Lung microvascular endothelial cell (primary cell): Measurements from ENCODE around the gene ADAMTS13. TPM values are rescaled to one million over a fixed set of nuclear protein-coding genes. Genes with fewer than 3 reads are reported as not detected.
"Not testable (repeated sequence)": the region's sequence is repeated elsewhere in the genome, so short reads cannot be mapped to it uniquely, and the experiment has no call there.

Experiments
- DNase-seq, 2 donors: peaks; one replicate each; pipeline versions ENCODE4 v3.0.0 to v3.0.0-alpha.2; 2010; ENCODE audit warnings: low read depth in 2 of 2
- total RNA-seq: library from RNA; depleted of rRNA; stranded (reverse); fragments of >200 nt; gene quantifications from 2 replicates; pipeline ENCODE4 v1.2.1, GENCODE V29; 2014

The ADAMTS13 gene
- total RNA-seq, 1 donor from 2014 or later: 0.60 TPM

DNA sequence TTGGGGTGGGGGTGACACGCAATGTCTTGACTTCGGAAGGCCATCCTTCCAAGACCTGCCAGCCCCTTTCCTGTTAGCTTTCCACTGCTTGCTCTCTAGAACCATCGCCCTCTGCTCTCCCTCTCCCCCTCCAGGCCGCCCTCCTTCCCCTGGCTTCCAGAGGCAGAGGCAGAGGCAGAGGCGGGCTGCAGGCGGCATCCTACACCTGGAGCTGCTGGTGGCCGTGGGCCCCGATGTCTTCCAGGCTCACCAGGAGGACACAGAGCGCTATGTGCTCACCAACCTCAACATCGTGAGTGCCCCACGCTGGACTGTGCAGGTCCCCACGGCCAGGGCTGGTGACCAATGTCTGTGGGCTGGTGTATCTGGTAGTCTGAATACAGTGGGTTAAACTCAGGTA, 2.0 kb downstream of the ADAMTS13 start:
- DNase-seq: no peak

DNA sequence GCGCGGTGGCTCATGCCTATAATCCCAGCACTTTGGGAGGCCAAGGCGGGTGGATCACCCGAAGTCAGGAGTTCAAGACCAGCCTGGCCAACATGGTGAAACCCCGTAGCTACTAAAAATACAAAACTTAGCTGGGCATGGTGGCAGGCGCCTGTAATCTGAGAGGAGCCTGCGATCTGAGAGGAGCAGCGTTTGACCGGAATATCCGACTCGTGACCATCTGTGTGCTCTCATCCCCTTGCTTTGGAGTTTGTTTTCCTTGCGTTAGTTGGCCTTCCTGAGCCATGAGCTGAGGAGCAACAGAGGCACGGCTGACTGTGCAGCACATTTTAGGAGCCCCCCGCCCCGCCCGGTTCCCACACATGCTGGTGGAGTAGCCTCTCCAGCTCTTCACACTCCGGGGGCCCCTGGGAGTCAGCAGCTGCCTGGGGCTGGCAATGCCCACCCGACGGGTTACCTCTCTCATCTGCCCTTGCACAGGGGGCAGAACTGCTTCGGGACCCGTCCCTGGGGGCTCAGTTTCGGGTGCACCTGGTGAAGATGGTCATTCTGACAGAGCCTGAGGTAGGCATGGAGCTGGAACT, 3.0 kb downstream of the ADAMTS13 start:
- DNase-seq: no peak

DNA sequence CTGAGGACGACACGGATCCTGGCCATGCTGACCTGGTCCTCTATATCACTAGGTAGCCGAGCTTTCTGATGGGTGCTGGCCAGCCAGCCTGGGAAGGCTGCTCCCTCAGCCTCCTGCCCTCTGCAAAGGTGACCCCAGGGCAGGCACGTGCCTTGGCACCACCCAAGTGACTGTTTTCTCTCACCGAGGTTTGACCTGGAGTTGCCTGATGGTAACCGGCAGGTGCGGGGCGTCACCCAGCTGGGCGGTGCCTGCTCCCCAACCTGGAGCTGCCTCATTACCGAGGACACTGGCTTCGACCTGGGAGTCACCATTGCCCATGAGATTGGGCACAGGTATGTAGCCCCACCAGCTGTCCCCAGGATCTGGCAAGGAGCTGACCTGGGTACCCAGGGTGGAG, 3.8 kb downstream of the ADAMTS13 start:
- DNase-seq: no peak

DNA sequence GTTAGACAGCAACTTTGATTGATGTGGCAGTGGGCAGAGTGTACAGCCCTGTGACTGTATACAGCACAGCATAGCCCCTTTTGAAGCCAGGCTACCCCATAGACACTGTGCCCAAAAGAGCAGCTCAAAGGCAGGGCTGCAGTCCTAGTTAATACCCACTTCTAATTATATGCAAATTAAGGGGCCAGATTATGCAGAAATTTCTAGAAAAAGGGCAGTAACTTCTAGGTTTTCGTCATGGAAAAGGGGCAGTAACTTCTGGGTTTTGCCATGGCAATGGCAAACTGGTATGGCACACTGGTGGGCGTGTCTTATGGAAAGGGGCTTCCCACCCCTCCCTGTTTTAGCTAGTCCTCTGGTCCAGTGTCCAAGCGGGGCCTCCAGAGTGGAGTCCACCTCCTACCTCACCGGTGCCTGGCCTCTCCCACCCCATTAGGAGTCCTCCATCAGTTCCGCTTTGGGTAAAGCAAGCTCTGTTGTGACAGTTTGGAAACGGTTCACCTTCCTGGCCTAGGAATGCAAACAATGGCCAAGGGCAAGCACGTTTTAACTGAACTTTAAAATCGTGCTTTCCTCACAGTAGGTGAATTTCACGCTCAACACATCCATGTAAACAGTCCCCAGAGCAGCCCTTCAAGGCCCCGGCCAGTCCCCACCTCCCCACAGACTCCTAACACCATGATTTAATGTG, 5.6 kb downstream of the ADAMTS13 start:
- DNase-seq: no peak

DNA sequence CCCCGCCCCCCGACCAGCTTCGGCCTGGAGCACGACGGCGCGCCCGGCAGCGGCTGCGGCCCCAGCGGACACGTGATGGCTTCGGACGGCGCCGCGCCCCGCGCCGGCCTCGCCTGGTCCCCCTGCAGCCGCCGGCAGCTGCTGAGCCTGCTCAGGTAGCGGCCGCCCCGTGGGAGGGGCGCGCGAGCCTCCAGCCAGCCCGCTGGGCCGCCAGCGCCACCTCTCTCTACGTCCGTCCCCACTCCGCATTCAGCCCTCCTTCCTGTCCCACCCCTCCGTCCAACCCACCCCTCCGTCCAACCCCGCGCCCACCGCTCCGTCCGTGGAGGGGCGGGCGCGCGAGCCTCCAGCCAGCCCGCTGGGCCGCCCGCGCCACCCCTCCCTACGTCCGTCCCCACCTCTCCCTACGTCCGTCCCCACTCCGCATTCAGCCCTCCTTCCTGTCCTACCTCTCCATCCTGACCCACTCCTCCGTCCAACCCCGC, 6.5 kb downstream of the ADAMTS13 start:
- DNase-seq: peak in 1 of 2 donors; percentile 23

DNA sequence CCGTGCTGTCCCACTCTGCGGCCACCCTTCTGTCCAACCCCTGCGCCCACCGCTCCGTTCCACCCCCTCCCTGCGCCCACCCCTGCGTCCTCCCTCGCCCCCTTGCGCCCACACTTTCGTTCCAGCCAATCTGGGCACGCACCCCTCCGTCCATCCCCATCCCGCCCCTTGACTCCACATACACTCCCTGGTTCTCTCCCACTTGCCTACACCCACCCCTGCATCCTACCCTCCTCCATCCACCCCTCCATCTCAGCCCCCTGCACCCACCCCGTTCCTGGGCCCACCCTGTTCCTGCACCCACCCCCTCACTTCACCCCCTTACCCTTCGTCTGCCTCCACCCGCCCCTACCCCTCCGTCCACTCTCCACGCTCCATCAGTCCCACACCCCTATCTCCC, 7.0 kb downstream of the ADAMTS13 start:
- DNase-seq: no peak

DNA sequence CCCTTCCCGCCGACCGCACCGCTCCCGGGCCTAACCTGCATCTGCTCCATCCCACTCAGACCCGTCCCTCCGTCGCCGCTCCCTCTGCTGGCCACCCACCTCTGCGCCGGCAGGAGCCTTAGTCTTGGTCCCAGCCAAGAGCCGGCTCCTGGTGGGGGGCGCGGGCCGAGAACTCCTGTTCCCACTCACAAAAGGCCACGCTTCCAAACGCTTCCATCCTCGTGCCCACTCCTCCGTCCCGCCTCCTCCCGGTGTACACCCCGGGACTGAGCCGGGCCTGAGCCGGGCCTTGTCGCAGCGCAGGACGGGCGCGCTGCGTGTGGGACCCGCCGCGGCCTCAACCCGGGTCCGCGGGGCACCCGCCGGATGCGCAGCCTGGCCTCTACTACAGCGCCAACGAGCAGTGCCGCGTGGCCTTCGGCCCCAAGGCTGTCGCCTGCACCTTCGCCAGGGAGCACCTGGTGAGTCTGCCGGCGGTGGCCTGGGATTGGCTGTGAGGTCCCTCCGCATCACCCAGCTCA, 7.5 kb downstream of the ADAMTS13 start:
- peak in 1 of 2 donors; percentile 63 for DNase-seq

DNA sequence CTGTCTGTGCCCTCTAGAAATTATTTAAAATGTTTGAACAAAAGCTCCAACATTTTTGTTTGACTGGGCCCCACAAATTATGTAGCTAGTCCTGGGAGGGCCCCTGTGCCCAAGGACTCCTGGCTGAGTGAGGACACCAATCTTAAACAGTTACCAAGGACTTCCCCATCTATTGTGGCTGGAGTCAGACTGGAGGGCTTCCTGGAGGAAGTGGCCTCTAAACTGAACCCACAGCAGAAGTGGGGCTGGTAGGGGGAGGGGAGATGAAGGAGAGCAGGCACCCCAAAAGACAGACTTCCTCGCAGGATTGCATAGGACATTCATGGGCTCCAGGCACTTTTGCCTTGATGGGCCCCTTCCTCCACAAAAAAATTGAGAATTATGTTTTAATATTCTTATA, 8.1 kb downstream of the ADAMTS13 start:
- no peak for DNase-seq

DNA sequence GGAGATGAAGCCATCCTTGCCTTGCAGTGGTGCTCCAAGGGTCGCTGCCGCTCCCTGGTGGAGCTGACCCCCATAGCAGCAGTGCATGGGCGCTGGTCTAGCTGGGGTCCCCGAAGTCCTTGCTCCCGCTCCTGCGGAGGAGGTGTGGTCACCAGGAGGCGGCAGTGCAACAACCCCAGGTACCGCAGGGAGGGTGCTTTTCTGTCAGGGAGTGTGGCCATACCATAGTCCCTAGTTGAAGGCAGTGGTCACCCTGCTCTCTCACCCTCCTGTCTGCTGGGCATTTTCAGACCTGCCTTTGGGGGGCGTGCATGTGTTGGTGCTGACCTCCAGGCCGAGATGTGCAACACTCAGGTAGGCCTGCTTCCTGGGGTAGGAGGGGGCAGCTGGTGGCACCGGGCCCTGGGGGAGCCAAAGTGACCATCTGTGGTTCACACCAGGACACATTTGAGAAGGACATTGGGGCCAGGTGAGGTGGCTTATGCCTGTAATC, 11.2 kb downstream of the ADAMTS13 start:
- no peak for DNase-seq

DNA sequence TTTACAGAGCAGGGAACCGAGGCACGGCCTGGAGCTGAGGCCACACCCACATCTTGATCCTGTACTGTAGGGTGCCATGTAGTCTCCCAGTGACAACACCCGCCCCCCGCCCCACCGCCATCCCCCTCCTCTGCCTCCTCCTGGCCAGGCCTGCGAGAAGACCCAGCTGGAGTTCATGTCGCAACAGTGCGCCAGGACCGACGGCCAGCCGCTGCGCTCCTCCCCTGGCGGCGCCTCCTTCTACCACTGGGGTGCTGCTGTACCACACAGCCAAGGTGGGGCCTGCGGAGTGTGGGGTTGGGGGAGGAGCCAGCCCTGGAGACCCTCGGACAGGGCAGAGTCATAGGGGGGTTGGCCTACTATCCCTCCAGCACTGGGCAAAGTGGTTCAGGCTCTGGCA, 14.5 kb downstream of the ADAMTS13 start:
- DNase-seq: no peak

DNA sequence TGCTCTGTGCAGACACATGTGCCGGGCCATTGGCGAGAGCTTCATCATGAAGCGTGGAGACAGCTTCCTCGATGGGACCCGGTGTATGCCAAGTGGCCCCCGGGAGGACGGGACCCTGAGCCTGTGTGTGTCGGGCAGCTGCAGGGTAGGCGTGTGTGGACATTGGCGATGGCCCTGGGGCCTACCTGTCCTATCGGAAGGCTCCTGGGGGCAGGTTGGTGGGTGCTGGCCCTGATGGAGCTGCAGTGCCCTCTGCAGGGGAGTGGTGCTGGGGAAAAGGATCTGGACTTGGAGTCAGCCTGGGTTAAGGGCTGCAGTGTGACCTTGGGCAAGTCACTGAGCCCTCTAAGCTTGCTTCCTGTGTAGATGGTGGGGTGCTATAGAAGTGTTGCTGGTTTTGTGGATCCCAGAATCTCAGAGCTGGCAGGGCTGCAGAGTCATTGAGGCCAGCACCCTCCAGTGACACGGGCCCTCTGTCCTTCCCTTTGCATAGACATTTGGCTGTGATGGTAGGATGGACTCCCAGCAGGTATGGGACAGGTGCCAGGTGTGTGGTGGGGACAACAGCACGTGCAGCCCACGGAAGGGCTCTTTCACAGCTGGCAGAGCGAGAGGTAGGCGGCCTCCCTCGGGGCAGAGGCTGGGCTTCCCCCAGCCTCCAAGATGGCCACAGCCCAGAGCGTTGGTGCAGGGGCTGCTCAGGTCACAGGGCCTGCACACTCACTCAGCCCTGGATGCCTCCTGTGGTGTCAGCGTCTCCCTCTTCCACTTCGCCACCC, 15.8 kb downstream of the ADAMTS13 start:
- DNase-seq: no peak

DNA sequence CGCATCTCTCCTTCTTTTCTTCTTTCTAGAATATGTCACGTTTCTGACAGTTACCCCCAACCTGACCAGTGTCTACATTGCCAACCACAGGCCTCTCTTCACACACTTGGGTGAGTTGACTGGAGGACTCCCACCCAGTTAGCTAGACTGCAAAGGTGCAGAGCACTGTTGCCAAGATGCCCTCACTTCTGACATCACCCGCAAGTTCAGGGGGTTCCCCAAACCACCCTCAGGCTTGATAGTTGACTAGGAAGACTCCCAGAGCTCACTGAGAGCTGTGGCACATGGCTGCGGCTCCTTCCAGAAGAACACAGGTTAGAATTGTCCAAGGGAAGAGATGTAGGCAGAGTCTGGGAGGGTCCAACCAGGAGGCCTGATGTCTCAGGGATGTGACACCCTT, 17.2 kb downstream of the ADAMTS13 start:
- no peak for DNase-seq

DNA sequence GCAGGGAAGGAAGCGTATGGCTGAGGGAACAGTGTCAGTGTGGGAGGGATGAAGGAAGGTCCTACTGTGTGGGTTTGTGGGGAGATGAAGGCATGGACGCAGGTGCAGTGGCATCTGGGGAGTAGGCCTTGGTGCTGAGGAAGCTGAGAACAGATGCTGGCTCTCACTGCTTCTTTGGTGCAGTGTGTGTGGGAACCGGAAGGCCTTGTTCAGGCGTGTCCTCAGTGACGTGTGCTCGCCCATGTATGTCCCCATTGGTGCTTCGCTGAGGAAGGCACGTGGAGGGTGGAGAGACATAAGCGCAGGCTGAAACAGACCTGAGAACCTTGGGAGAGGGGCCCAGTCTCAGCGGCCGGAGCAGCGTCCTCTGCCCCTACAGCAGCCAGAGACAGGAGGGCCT, 18.7 kb downstream of the ADAMTS13 start:
- no peak for DNase-seq

DNA sequence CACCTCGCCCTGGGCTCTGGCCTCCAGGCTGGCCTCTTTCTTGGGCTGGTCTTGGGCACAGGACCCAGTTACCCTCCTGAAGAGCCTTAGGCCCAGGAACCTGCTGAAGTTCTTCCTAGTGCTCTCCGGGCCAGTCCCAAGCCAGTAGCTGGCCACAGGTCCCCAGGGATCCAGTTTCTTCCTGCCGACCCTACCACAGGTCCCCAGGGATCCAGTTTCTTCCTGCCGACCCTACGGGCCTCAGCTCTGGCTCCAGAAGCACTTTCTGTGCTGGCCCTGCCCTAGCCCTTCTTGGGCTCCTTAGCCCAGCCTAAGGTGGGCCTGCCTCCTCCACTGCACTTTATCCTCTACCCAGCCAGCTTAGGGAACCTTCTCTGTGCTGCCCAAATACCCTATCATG, 19.4 kb downstream of the ADAMTS13 start:
- no peak for DNase-seq

DNA sequence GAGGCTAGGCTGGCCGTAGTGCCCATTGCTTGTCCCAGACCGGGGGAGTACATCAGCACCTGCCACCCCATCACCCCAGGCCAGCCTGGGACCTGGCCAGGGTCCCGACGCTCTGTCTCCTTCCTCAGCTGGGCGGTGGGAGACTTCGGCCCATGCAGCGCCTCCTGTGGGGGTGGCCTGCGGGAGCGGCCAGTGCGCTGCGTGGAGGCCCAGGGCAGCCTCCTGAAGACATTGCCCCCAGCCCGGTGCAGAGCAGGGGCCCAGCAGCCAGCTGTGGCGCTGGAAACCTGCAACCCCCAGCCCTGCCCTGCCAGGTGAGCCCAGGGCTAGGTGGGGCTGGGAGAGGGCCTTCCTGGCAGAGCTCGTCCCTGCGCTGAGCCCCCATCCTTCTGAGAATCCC, 21.1 kb downstream of the ADAMTS13 start:
- DNase-seq: no peak

DNA sequence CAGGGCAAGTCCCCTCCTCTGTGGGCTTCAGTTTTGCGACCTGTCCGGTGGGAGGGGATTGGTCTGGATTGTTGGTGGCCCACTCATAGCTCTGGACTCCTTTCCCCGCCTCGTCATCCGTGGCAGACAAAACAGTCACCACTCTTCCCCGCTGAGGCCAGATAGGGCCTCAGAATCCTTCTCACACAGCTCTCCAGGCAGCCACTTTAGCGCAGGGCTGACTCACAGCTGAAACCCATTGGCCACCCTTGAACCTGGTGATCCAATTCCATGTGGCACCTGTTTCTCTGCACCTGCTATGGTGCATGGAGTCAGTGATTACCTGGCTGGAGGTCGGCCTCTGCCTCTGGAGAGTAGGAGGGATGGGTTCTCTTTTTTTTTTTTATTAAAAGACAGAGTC, 21.8 kb downstream of the ADAMTS13 start:
- no peak for DNase-seq

DNA sequence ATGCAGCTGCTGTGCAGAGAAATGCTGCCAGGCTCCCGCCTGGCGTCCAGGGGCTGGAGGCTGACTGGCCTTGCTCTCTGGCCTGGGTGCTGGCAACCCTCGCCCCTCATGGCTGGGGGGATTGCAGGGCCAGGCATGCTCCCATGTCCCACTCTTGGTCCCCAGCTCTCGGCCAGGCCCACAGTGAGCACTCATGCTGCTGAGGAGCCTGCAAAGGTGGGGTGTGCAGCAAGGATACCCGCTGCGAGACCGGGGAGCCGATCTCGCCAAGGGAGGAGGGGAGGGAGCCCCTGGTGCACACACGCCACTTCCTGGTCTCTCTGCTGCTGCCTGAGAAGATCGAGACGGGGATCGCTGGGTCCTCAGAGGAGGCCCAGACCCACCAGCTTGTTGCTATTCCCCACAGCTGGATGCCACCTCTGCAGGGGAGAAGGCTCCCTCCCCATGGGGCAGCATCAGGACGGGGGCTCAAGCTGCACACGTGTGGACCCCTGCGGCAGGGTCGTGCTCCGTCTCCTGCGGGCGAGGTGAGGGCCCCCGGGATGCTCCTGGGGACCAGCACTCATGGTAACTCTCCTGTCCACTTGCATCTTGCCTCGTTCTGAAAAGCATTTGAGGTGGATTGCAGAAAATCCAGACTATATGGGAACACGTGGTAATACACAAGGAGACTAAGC, 23.3 kb downstream of the ADAMTS13 start:
- no peak for DNase-seq

DNA sequence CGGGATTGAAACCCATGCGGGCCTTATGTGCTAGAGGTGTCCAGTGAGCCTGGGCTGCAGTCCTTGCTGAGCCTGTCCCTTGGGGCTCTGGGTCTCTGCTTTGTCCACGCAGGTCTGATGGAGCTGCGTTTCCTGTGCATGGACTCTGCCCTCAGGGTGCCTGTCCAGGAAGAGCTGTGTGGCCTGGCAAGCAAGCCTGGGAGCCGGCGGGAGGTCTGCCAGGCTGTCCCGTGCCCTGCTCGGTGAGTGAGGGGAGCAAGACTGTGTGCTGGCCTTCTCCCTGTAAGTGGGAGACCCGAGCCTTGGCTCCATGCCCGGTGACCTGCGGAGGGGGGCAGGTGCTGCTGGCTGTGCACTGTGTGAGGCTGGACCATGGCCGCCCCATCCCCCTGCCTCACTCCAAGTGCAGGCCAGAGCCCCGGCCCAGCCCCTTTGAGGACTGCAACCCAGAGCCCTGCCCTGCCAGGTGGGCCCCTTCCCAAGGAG, 26.4 kb downstream of the ADAMTS13 start:
- DNase-seq: no peak

DNA sequence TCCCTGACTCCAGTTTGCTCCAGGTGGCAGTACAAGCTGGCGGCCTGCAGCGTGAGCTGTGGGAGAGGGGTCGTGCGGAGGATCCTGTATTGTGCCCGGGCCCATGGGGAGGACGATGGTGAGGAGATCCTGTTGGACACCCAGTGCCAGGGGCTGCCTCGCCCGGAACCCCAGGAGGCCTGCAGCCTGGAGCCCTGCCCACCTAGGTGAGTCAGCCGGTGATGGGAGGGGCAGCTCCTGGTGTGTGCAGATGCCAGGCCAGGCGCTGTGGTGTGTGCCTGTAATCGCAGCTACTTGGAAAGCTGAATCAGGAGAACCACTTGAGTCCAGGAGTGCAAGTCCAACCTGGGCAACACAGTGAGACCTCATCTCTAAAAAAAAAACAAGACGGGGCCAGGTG, 27.6 kb downstream of the ADAMTS13 start:
- DNase-seq: no peak

DNA sequence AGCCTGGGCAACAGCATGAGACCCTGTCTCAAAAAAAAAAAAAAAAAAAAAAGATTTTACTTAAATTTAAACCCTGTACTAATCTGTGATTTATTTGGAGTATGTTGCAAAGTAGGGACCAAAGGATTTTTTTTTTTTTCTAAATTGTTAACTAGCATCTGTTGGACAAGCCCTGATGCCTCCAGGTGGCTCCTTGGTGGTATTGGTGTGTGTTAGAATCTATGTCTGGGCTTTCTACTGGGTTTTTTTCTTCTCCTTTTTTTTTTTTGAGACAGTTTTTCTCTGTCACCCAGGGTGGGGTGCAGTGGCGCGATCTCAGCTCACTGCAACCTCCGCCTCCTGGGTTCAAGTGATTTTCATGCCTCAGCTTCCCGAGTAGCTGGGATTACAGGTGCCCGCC, 29.7 kb downstream of the ADAMTS13 start:
- not testable (repeated sequence) for DNase-seq

DNA sequence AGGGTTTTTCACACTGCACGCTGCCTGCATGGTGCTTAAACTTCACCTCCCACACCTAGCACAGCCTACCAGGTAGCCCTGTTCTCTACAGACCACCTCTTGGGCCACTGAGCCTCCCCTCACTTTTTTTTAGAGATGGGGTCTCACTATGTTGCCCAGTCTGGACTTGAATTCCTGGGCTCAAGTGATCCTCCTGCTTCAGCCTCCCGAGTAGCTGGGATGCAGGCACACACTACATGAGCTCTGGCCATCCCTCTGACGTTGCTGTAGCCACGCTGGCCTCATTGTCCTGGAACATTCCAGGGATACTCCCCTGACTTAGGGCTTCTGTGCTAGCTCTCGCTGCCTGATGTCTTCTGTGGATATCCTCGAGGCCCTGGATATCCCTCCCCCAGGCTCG, 30.4 kb downstream of the ADAMTS13 start:
- no peak for DNase-seq

DNA sequence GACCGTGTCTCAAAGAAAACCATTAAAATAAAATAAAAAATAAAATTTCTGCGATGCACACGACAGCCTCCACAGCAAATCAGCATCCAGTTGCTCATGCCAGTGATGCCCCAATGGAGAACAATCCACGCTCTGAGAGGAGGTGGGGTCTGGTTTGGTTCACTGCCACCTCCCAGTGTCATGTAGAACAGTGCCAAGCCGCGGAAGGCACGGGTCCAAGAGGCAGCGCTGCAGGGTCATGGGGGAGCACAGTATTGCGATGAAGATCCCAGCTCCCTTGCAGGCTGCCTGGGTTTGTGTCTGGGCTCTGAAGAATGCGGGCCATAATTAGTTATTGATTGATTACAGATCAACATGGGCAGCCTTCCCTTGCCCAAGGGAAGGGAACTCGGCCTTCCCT, 31.5 kb downstream of the ADAMTS13 start:
- no peak for DNase-seq
